Esophagus muscularis mucosa (tissue), 4 donors: ENCODE results near the gene ATP2B2. TPM values are rescaled to one million over a fixed set of nuclear protein-coding genes. Genes with fewer than 3 reads are reported as not detected.

Experiments
- DNase-seq: peaks from one replicate; pipeline ENCODE4 v3.0.0-alpha.2; 2017; ENCODE audit errors: extremely low spot score
- H3K27ac ChIP-seq, 4 donors: fragments of 200-600 bp; sonication (generic); replicated peaks in 1 of 4; 1 replicate in 3 of 4; 2 replicates in 1 of 4; pipeline ENCODE4 v1.5.1; 2016 to 2019; ENCODE audit warnings: mild to moderate bottlenecking in 1 of 4
- H3K27me3 ChIP-seq, 4 donors: fragments of 200-600 bp; sonication (generic); one replicate each; pipeline versions ENCODE4 v1.5.1 to v1.6.0; 2016 to 2019
- H3K36me3 ChIP-seq, 4 donors: fragments of 200-600 bp; sonication (generic); one replicate each; pipeline ENCODE4 v1.5.1; 2016 to 2019
- H3K4me1 ChIP-seq, 4 donors: fragments of 200-600 bp; sonication (generic); one replicate each; pipeline ENCODE4 v1.5.1; 2016 to 2019
- H3K4me3 ChIP-seq, 4 donors: fragments of 200-600 bp; sonication (generic); 1 replicate in 2 of 4; 2 replicates in 2 of 4; pipeline ENCODE4 v1.5.1; 2016 to 2019; ENCODE audit warnings: mild to moderate bottlenecking in 4 of 4, moderate library complexity in 1 of 4
- H3K9me3 ChIP-seq, 4 donors: fragments of 200-600 bp; sonication (generic); 1 replicate in 3 of 4; 2 replicates in 1 of 4; pipeline ENCODE4 v1.5.1; 2016 to 2019
- EP300 ChIP-seq: sonication (generic); formaldehyde crosslinking; IDR thresholded peaks from one replicate; pipeline ENCODE4 v1.6.1; 2017; ENCODE audit warnings: antibody characterized with exemption
- POLR2A ChIP-seq: fragments of 450-650 bp; IDR thresholded peaks from one replicate; pipeline ENCODE4 v1.6.1; 2017; ENCODE audit warnings: antibody characterized with exemption, moderate library complexity, mild to moderate bottlenecking, low read depth
- POLR2AphosphoS5 ChIP-seq, 2 donors: sonication (generic); formaldehyde crosslinking; IDR thresholded peaks; one replicate each; pipeline ENCODE4 v1.6.1; 2017; ENCODE audit warnings: antibody characterized with exemption in 2 of 2
- WGBS: methylation state at CpG from one replicate; pipeline ENCODE4 v1.1.5; 2018; 5-methylcytosine and 5-hydroxymethylcytosine counted together
- intact Hi-C: fragments of 100-400 bp; cut with DNase I; formaldehyde crosslinking; loops from one replicate; pipeline ENCODE4 v1.15.1; 2023
- total RNA-seq, 4 donors: library from RNA; depleted of rRNA; stranded (reverse); fragments of >200 nt; gene quantifications; one replicate each; pipeline versions ENCODE4 v1.1.0 to v1.2.1, GENCODE V29; 2016
- TF ChIP-seq, protein P1 (sequence below), 3 experiments: fragments of 200-600 bp in 2 of 3; fragments of 450-650 bp in 1 of 3; sonication (generic) in 2 of 3; IDR thresholded peaks; one replicate each; pipeline ENCODE4 v1.5.1; 2017 to 2019; ENCODE audit warnings: antibody characterized with exemption in 3 of 3, mild to moderate bottlenecking in 2 of 3, moderate library complexity in 1 of 3

The ATP2B2 gene
- total RNA-seq, 4 donors from 2014 or later = under 0.01 to 0.75 (median 0.39) TPM

DNA sequence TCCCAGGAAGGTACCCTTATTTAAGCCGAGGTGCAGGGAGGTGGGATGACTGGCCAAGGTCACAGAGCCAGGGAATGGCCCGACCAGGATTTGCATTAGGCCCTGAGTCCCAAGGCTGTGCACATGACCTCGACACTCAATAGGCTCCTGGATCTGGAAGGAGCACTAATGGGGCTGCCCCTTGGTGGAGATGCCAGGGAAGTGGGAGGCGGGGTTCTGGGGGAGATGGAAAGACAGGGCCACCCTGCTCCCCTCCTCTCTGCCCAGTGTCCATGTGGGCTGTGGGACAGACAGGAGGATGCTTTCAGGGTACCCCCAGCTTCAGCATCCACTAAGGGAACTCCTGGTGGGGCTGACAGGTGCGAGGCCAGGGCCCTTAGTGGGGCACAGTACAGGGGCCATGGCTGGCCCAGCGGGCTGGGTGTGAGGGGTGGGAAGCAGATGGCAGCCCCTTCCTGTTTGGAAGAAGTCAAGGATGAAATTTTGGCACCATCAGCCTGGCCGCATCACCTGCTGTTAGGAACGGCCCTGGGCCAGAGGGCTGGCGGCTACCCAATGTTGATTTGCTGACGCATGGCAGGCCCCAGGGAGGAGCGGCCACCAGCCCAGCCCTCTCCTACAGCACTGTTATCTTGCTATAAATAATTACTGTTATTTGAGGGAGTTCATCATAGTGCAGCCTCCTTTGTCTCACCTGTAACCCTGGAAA is 37.3 kb downstream of the ATP2B2 start:
- Histone ChIP-seq H3K27ac (no peak overlapping the region), H3K27me3 (peaks cover 0 to 81% (median 4%) of the 10 kb centered on the region in 4 donors)
- intact Hi-C loops = no loop called here

DNA sequence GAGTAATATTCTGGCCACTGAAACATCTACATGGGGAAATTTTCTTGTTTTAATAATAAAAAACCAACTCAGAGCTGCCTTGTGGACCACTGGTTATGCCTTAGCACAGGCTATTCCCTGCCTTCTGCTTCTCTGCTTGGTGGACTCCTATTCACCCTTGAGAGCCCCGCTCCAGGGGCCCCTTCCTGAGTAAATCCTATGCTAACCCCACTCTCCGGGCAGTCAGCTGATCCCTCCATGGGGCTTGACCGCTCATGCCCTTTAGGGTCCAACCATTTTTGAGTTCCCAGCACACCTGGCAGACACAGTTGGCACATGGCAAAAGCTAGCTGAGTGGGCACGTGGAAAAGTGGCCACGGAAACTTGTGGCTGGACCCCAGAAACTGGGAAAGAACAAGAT is 38.2 kb downstream of the ATP2B2 start:
- TF ChIP-seq EP300 (no peak), POLR2AphosphoS5 (IDR thresholded peaks at IDR 0.05) (no peak), POLR2A (no peak)
- TF ChIP-seq, protein P1, sequence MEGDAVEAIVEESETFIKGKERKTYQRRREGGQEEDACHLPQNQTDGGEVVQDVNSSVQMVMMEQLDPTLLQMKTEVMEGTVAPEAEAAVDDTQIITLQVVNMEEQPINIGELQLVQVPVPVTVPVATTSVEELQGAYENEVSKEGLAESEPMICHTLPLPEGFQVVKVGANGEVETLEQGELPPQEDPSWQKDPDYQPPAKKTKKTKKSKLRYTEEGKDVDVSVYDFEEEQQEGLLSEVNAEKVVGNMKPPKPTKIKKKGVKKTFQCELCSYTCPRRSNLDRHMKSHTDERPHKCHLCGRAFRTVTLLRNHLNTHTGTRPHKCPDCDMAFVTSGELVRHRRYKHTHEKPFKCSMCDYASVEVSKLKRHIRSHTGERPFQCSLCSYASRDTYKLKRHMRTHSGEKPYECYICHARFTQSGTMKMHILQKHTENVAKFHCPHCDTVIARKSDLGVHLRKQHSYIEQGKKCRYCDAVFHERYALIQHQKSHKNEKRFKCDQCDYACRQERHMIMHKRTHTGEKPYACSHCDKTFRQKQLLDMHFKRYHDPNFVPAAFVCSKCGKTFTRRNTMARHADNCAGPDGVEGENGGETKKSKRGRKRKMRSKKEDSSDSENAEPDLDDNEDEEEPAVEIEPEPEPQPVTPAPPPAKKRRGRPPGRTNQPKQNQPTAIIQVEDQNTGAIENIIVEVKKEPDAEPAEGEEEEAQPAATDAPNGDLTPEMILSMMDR (IDR thresholded peaks at IDR 0.05) = no peak
- WGBS = 92% methylated on average over 5 of the region's 5 CpGs
- H3K27me3 ChIP-seq = peaks cover 0 to 76% (median 4%) of the 10 kb centered on the region in 4 donors

More for the DNA sequence above, 37.3 kb downstream of the ATP2B2 start:
- no peaks in the 10 kb centered on the region for H3K9me3 ChIP-seq
- H3K4me1 ChIP-seq = peaks cover 0 to 6% (median 0%) of the 10 kb centered on the region in 4 donors
- 68% methylated on average over 11 of the region's 11 CpGs for WGBS
- no peak overlapping the region for H3K4me3 ChIP-seq
- no peak for TF ChIP-seq EP300
- TF ChIP-seq POLR2A = no peak
- TF ChIP-seq, protein P1 (IDR thresholded peaks at IDR 0.05) = no peak
- H3K36me3 ChIP-seq = no peaks in the 10 kb centered on the region
- DNase-seq = no peak

GRCh38 chr3:10466186-10466585 is 39.2 kb downstream of the ATP2B2 start:
- TF ChIP-seq EP300 = no peak
- TF ChIP-seq, protein P1 (IDR thresholded peaks at IDR 0.05) = no peak
- no peak for TF ChIP-seq POLR2A
- no peak for TF ChIP-seq POLR2AphosphoS5 (IDR thresholded peaks at IDR 0.05)

More for the DNA sequence above, 38.2 kb downstream of the ATP2B2 start:
- intact Hi-C loops = no loop called here
- no peak overlapping the region for H3K27ac ChIP-seq
- H3K9me3 ChIP-seq = no peaks in the 10 kb centered on the region
- peaks cover 0 to 6% (median 0%) of the 10 kb centered on the region in 4 donors for H3K4me1 ChIP-seq
- H3K4me3 ChIP-seq = no peak overlapping the region
- H3K36me3 ChIP-seq = no peaks in the 10 kb centered on the region
- DNase-seq = no peak

GRCh38 chr3:10465161-10465560 is 40.2 kb downstream of the ATP2B2 start:
- intact Hi-C loops = no loop called here

More at GRCh38 chr3:10466186-10466585, 39.2 kb downstream of the ATP2B2 start:
- no peaks in the 10 kb centered on the region for H3K36me3 ChIP-seq
- H3K4me1 ChIP-seq = peaks cover 0 to 6% (median 0%) of the 10 kb centered on the region in 4 donors
- intact Hi-C loops = no loop called here
- no peak for DNase-seq
- no peak overlapping the region for H3K27ac ChIP-seq
- peaks cover 0 to 71% (median 4%) of the 10 kb centered on the region in 4 donors for H3K27me3 ChIP-seq
- no peak overlapping the region for H3K4me3 ChIP-seq
- 84% methylated on average over 5 of the region's 5 CpGs for WGBS
- no peaks in the 10 kb centered on the region for H3K9me3 ChIP-seq

More at GRCh38 chr3:10465161-10465560, 40.2 kb downstream of the ATP2B2 start:
- no peak for DNase-seq
- Histone ChIP-seq H3K27me3 (peaks cover 0 to 61% (median 0%) of the 10 kb centered on the region in 4 donors), H3K4me1 (no peaks in the 10 kb centered on the region), H3K36me3 (no peaks in the 10 kb centered on the region), H3K4me3 (no peak overlapping the region), H3K27ac (no peak overlapping the region), H3K9me3 (no peaks in the 10 kb centered on the region)
- WGBS = 56% methylated on average over 1 of the region's 1 CpG
- TF ChIP-seq POLR2A (no peak), POLR2AphosphoS5 (IDR thresholded peaks at IDR 0.05) (no peak), EP300 (no peak)
- TF ChIP-seq, protein P1 (IDR thresholded peaks at IDR 0.05) = no peak
